HTR-8/SVneo (cell line): Measurements from ENCODE around the gene SRMS.

Experiments
- DNase-seq: peaks from one replicate; pipeline ENCODE4 v3.0.0; 2011; ENCODE audit warnings: low spot score, mixed read lengths; ENCODE audit not compliant: insufficient read length
- FAIRE-seq: peaks from 2 replicates; lab custom pipeline; 2011; peaks lifted over from hg19 to GRCh38; lab: Jason Lieb, UNC

SRMS gene

DNA sequence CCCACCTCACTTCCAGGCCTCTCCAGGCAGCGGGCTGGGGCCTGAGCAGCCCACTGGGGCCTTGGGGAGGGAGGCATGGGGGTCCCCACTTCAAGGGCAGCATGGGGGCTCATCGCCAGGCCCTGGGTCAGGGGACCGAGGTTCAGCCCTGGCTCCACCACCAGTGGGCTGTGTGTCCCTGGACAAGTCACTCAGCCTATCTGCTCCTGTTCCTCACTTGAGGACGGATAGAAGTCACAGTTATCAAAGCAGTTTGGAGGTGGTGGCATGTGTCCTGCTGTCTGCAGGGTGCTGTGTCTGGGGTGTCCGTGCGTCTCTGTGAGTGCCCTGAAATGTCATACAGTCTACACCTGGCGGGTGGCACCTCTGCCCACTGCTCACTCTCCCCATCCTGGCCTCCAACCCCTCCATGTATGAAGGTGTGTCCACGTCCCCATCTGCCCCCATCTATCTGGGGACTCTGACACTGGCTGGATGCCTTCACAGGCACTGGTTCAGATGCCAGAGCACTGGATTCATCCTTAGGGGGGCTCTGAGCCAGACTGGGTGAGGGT, 52.3 kb downstream of the SRMS start:
- FAIRE-seq: peak; percentile 81
- no peak for DNase-seq

DNA sequence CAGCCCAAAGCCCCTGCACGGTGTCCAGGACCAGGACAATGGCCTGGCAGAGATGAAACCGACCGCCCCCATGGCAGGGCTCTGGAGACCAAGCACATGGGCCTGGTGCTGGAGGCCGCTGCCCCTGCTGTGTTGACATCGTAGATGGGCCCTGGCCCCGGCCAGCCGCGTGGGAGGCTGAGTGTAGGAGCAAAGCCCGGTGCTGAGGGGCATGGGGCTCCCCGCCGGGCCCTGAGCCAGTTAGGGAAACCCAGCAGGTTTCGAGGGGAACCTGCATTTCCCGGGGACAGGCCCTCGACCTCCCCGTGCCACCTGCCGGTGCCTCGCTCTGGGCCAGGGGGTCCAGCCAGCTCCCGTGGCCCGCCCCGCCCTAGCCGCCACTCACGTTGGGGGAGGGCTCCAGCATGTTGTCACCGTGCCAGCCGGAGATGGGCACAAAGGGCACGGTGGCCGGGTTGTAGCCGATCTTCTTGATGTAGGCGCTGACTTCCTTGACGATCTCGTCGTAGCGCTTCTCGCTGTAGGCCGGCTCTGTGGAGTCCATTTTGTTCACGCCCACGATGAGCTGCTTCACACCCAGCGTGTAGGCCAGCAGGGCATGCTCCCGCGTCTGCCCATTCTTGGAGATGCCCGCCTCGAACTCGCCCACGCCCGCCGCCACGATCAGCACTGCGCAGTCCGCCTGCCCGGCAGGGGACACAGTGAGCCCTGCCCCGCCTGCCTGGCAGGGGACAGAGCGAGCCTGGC, 53.0 kb downstream of the SRMS start:
- peak; percentile 69 for FAIRE-seq
- DNase-seq: no peak

- FAIRE-seq: no peak
- no peak for DNase-seq
These were observed 53.5 kb downstream of the SRMS start for GRCh38 chr20:63494084-63494419.

- DNase-seq (no peak), FAIRE-seq (no peak)
These were observed 54.0 kb downstream of the SRMS start for GRCh38 chr20:63493563-63494020.

DNA sequence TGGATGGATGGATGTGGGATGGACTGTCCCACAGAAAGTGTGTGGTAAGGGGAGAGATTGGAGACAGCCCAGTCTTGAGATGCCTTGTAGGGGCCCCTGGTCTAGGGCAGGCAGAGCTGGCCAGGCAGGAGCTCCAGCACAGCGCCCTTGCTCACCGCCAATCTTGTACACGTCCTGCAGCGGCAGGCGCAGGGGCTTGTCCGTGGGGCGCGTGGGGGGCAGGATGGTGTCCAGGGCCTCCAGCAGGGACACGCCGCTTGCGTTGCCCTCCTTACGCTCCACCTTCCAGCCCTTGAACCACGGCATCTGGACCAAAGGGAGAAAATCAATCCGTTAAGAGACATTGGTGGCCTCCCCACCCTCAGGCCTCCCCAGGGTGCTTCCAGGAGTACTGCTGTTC, 54.6 kb downstream of the SRMS start:
- DNase-seq: no peak
- no peak for FAIRE-seq

DNA sequence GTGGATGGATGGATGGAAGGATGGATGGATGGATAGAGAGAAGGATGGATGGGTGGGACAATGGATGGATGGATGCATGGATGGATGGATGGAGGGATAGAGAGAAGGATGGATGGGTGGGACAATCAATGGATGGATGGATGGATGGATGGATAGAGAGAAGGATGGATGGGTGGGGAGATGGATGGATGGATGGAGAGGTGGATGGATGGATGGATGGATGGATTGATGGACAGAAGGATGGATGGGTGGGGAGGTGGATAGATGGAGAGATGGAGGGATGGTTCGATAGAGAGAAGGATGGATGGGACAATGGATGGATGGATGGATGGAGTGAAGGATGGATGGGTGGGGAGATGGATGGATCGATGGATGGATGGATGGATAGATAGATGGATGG, 55.0 kb downstream of the SRMS start:
- no peak for FAIRE-seq

GRCh38 chr20:63491635-63492230, 55.8 kb downstream of the SRMS start:
- DNase-seq (no peak), FAIRE-seq (no peak)

More for the DNA sequence above, 55.0 kb downstream of the SRMS start:
- DNase-seq: no peak

- DNase-seq (no peak), FAIRE-seq (no peak)
These were observed 56.5 kb downstream of the SRMS start for GRCh38 chr20:63491078-63491477.
